ENCODE results near the gene SLC38A4.
"Not testable (repeated sequence)": the region's sequence is repeated elsewhere in the genome, so short reads cannot be mapped to it uniquely, and the experiment has no call there.

SLC38A4 gene

GRCh38 chr12:46825591-46826414, at the start of gene SLC38A4:
TSS of gene SLC38A4 (minus strand) at chr12:46825997. CDS start at chr12:46793071, 32,926 bp downstream.
- DNase-seq, result no peak

GRCh38 chr12:46875095-46875494, 49.3 kb upstream of the SLC38A4 start:
- no peak for DNase-seq

GRCh38 chr12:46874642-46875041, 48.8 kb upstream of the SLC38A4 start:
- DNase-seq, result no peak

- DNase-seq, result no peak
These were observed 46.3 kb upstream of the SLC38A4 start for GRCh38 chr12:46872135-46872534.

- DNase-seq, result no peak
These were observed 39.5 kb upstream of the SLC38A4 start for GRCh38 chr12:46865311-46865710.

GRCh38 chr12:46858368-46858767, 32.6 kb upstream of the SLC38A4 start:
- no peak for DNase-seq

GRCh38 chr12:46857486-46857885, 31.7 kb upstream of the SLC38A4 start:
- no peak for DNase-seq

GRCh38 chr12:46855760-46856159, 30.0 kb upstream of the SLC38A4 start:
- no peak for DNase-seq

- not testable (repeated sequence) for DNase-seq
These were observed 28.4 kb upstream of the SLC38A4 start for GRCh38 chr12:46854188-46854587.

GRCh38 chr12:46848792-46849191, 23.0 kb upstream of the SLC38A4 start:
- not testable (repeated sequence) for DNase-seq

- DNase-seq, result no peak
These were observed 21.2 kb upstream of the SLC38A4 start for GRCh38 chr12:46847001-46847400.

- DNase-seq, result no peak
These were observed 18.0 kb upstream of the SLC38A4 start for GRCh38 chr12:46843811-46844210.

GRCh38 chr12:46841891-46842290, 16.1 kb upstream of the SLC38A4 start:
- no peak for DNase-seq

GRCh38 chr12:46839964-46840363, 14.2 kb upstream of the SLC38A4 start:
- no peak for DNase-seq

- DNase-seq, result no peak
These were observed 13.4 kb upstream of the SLC38A4 start for GRCh38 chr12:46839232-46839631.

GRCh38 chr12:46835785-46836184, 10.0 kb upstream of the SLC38A4 start:
- no peak for DNase-seq

GRCh38 chr12:46832130-46832704, 6.4 kb upstream of the SLC38A4 start:
- no peak for DNase-seq

- DNase-seq, result no peak
These were observed 5.7 kb upstream of the SLC38A4 start for GRCh38 chr12:46831335-46832129.

- DNase-seq, result no peak
These were observed 5.0 kb upstream of the SLC38A4 start for GRCh38 chr12:46830731-46831334.

- DNase-seq, result no peak
These were observed 1.1 kb downstream of the SLC38A4 start for GRCh38 chr12:46824709-46825108.

- DNase-seq, result no peak
These were observed 7.2 kb downstream of the SLC38A4 start for GRCh38 chr12:46818642-46819041.

- no peak for DNase-seq
These were observed 10.0 kb downstream of the SLC38A4 start for GRCh38 chr12:46815809-46816208.

- DNase-seq, result no peak
These were observed 11.7 kb downstream of the SLC38A4 start for GRCh38 chr12:46814143-46814542.
